Neural progenitor cell (in vitro differentiated cells): ENCODE measurements around the gene KCNMA1.

Source experiments
- EZH2 ChIP-seq: fragments of 200-600 bp; sonication (generic); IDR thresholded peaks from 2 replicates; pipeline ENCODE4 v1.6.1; 2017; ENCODE audit warnings: antibody characterized with exemption, mild to moderate bottlenecking, moderate library complexity
- TF ChIP-seq, protein P1 (sequence below): fragments of 200-600 bp; sonication (generic); IDR thresholded peaks from 2 replicates; pipeline ENCODE4 v1.5.1; 2017; ENCODE audit warnings: antibody characterized with exemption, mild to moderate bottlenecking

- TF ChIP-seq, protein P1, sequence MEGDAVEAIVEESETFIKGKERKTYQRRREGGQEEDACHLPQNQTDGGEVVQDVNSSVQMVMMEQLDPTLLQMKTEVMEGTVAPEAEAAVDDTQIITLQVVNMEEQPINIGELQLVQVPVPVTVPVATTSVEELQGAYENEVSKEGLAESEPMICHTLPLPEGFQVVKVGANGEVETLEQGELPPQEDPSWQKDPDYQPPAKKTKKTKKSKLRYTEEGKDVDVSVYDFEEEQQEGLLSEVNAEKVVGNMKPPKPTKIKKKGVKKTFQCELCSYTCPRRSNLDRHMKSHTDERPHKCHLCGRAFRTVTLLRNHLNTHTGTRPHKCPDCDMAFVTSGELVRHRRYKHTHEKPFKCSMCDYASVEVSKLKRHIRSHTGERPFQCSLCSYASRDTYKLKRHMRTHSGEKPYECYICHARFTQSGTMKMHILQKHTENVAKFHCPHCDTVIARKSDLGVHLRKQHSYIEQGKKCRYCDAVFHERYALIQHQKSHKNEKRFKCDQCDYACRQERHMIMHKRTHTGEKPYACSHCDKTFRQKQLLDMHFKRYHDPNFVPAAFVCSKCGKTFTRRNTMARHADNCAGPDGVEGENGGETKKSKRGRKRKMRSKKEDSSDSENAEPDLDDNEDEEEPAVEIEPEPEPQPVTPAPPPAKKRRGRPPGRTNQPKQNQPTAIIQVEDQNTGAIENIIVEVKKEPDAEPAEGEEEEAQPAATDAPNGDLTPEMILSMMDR: no peak
- TF ChIP-seq EZH2: no peak
These were observed 411.6 kb downstream of the KCNMA1 start for GRCh38 chr10:77226020-77226419.
